NB4 (cell line): ENCODE results near the gene XYLT1.
"Not testable (repeated sequence)": the region's sequence is repeated elsewhere in the genome, so short reads cannot be mapped to it uniquely, and the experiment has no call there.

Experiments used
- DNase-seq: peaks from one replicate; pipeline ENCODE4 v3.0.0; 2010; ENCODE audit warnings: low read depth
- H3K4me3 ChIP-seq: one replicate; pipeline ENCODE4 v1.5.1; 2011; ENCODE audit warnings: mild to moderate bottlenecking, low read depth, low read length, moderate library complexity
- CTCF ChIP-seq: IDR thresholded peaks from one replicate; pipeline ENCODE4 v1.5.1; 2012; ENCODE audit warnings: low read depth, low read length
- MAX ChIP-seq: IDR thresholded peaks from 2 replicates; pipeline ENCODE4 v1.6.1; 2011; ENCODE audit warnings: low read depth, low read length
- MYC ChIP-seq: IDR thresholded peaks from 2 replicates; pipeline ENCODE4 v1.6.1; 2011; ENCODE audit warnings: low read depth, low read length
- POLR2A ChIP-seq: IDR thresholded peaks from 2 replicates; pipeline ENCODE4 v1.6.1; 2011; ENCODE audit warnings: mild to moderate bottlenecking; ENCODE audit not compliant: insufficient read length; ENCODE audit errors: extremely low read depth

XYLT1 gene

DNA sequence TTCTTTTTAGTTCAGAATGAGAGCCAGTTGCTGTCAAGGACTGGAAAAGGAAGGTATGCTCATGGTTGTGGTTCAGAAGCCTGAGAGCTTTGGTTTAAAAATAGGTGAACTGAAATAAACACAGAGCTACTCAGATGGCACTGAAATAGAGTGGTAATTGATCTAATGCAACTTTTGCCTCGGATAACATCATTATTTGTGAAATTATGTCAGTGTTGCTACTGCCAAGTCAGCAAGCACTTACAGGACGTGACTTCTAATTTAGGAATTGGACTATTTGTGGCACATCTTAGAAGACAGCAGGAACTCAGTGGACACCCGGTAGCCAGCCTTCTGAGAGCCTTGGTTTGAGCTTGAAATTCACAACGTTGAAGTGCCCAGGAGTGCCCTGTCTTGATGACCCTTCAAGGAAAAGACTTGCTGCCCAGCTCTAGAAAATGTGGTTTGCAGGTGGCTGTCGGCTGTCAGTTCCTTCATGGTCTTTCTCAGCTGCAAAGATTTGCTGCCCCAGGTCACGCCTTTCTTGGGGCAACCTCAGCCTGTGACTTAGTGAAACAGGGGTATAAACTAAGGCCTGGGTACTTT is 42.0 kb upstream of the XYLT1 start:
- no peak for DNase-seq
- no peak overlapping the region for H3K4me3 ChIP-seq
- no peak for TF ChIP-seq MYC
- TF ChIP-seq POLR2A = no peak
- no peak for TF ChIP-seq CTCF
- no peak for TF ChIP-seq MAX

DNA sequence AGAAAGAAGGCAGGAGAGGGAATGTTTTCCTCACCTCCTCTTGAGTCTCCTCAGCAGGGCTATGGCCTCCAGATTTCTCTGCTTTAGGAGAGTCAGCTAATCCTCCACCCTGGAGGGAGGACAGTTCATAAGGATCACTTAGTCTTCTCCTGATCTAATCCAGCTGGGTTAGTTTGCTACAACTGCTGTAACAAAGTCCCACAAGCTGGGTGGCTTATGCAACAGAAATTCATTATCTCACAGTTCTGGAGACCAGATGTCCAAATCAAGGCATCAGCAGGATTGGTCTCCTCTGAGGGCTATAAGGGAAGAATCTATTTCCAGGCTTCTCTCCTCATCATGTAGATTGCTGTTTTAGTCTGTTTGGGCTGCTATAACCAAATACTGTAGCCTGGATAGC is 40.6 kb upstream of the XYLT1 start:
- TF ChIP-seq CTCF = no peak
- no peak for TF ChIP-seq POLR2A
- no peak for TF ChIP-seq MAX
- TF ChIP-seq MYC = no peak
- no peak for DNase-seq
- no peak overlapping the region for H3K4me3 ChIP-seq

- DNase-seq = no peak
- TF ChIP-seq POLR2A (no peak), MYC (no peak), CTCF (no peak), MAX (no peak)
- no peak overlapping the region for H3K4me3 ChIP-seq
These were observed 39.8 kb upstream of the XYLT1 start for GRCh38 chr16:17510567-17510966.

DNA sequence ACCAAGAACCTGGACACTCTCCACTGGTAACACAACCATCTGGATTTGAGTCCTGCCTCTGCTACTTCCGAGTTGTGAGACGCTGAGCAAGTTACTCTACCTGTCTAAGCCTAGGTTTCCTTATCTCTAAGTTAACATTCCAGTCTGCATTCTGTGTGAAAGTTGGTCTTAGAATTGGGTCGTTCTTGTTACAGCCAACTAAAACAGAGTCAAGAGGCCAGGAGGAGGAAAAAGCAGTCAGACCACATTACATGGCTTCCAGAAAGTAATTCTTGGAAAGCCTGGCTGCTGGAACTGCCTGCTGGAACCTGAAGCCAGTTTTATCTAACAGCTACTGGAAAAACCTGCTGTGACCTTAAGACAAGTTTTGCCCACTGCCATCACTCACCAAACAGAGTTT is 38.4 kb upstream of the XYLT1 start:
- DNase-seq = no peak
- TF ChIP-seq MAX (no peak), CTCF (no peak)
- H3K4me3 ChIP-seq = no peak overlapping the region

DNA sequence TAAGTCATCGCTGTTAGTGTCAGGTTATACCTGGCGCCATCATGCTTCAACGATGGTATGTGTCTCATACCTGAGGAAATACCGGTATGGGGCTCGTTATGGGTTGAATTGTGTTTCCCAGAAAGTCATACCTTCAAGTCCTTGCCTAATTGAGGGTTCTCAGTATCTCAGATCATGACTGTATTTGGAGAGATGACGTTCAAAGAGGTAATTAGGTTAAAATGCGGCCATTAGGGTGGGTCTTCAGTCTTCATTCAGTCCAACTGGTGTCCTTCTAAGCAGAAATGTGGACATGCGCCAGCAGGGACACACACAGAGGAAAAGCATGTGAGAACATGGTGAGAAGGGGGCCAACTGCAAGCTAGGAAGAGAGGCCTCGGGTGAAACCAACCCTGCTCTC is 37.5 kb upstream of the XYLT1 start:
- no peak for DNase-seq
- H3K4me3 ChIP-seq = no peak overlapping the region
- TF ChIP-seq CTCF = no peak

DNA sequence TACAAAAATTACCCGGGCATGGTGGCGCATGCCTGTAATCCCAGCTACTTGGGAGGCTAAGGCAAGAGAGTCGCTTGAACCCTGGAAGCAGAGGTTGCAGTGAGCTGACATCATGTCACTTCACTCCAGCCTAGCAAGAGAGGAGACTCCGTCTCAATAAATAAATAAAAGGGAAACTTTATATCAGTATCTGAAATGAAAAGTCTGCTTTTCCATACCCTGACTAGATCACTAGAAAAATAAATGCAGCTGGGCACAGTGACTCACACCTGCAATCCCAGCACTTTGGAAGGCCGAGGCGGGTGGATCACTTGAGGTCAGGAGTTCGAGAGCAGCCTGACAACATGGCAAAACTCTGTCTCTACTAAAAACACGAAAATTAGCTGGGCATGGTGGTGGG is 36.8 kb upstream of the XYLT1 start:
- not testable (repeated sequence) for DNase-seq, H3K4me3 ChIP-seq

DNA sequence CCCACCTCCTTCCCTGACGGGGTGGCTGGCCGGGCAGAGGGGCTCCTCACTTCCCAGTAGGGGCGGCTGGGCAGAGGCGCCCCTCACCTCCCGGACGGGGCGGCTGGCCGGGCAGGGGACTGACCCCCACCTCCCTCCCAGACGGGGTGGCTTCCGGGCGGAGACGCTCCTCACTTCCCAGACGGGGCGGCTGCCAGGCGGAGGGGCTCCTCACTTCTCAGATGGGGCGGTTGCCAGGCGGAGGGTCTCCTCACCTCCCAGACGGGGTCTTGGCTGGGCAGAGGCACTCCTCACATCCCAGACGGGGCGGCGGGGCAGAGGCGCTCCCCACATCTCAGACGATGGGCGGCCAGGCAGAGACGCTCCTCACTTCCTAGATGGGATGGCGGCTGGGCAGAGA is 35.1 kb upstream of the XYLT1 start:
- H3K4me3 ChIP-seq, DNase-seq: not testable (repeated sequence)
